Body of pancreas (tissue), 4 donors: Measurements from ENCODE around the gene PEX11A. TPM values are rescaled to one million over a fixed set of nuclear protein-coding genes. Genes with fewer than 3 reads are reported as not detected.

Experiments used
- ATAC-seq: fragments of 150-250 bp; one replicate; pipeline ENCODE4 v1.9.1; 2016
- DNase-seq, 4 donors: peaks; one replicate each; pipeline ENCODE4 v3.0.0-alpha.2; 2019
- H3K27ac ChIP-seq, 4 donors: fragments of 200-600 bp; sonication (generic); 1 replicate in 3 of 4; 2 replicates in 1 of 4; pipeline versions ENCODE4 v1.5.1 to v1.6.1; 2016 to 2019; ENCODE audit warnings: mild to moderate bottlenecking in 1 of 4, mixed read lengths in 1 of 4, moderate library complexity in 1 of 4
- H3K27me3 ChIP-seq, 2 donors: fragments of 200-600 bp; sonication (generic); one replicate each; pipeline ENCODE4 v1.6.0; 2016; ENCODE audit warnings: mild to moderate bottlenecking in 1 of 2
- H3K36me3 ChIP-seq, 2 donors: fragments of 200-600 bp; sonication (generic); replicated peaks in 1 of 2; 2 replicates each; pipeline ENCODE4 v1.5.1; 2016; ENCODE audit warnings: low read depth in 2 of 2; ENCODE audit not compliant: insufficient read depth in 1 of 2
- H3K4me1 ChIP-seq: fragments of 200-600 bp; sonication (generic); one replicate; pipeline ENCODE4 v1.6.0; 2016
- H3K4me3 ChIP-seq, 2 donors: fragments of 200-600 bp; sonication (generic); 1 replicate in 1 of 2; 2 replicates in 1 of 2; pipeline ENCODE4 v1.5.1; 2016 to 2019
- H3K9me3 ChIP-seq, 3 donors: fragments of 200-600 bp; sonication (generic); 1 replicate in 2 of 3; 2 replicates in 1 of 3; pipeline ENCODE4 v1.5.1; 2016
- POLR2A ChIP-seq, 3 donors: fragments of 450-650 bp; IDR thresholded peaks; one replicate each; pipeline ENCODE4 v1.6.1; 2016; ENCODE audit warnings: antibody characterized with exemption in 3 of 3, mild to moderate bottlenecking in 2 of 3
- WGBS, 2 donors: methylation state at CpG; one replicate each; pipeline ENCODE4 v1.1.5; 2017; 5-methylcytosine and 5-hydroxymethylcytosine counted together
- intact Hi-C: fragments of 100-400 bp; cut with DNase I; formaldehyde crosslinking; loops from one replicate; pipeline ENCODE4 v1.15.1; 2023
- total RNA-seq, 2 donors: library from RNA; depleted of rRNA; stranded (reverse); fragments of >200 nt; gene quantifications; one replicate each; pipeline ENCODE4 v1.1.0, GENCODE V29; 2016
- TF ChIP-seq, protein P1 (sequence below), 7 experiments: fragments of 450-650 bp in 4 of 7; fragments of 200-600 bp in 3 of 7; sonication (generic) in 3 of 7; IDR thresholded peaks; one replicate each; pipeline ENCODE4 v1.5.1; 2016 to 2019; ENCODE audit warnings: antibody characterized with exemption in 7 of 7

The PEX11A gene
- total RNA-seq, 2 donors from 2014 or later, result 14.5 to 25.1 TPM

DNA sequence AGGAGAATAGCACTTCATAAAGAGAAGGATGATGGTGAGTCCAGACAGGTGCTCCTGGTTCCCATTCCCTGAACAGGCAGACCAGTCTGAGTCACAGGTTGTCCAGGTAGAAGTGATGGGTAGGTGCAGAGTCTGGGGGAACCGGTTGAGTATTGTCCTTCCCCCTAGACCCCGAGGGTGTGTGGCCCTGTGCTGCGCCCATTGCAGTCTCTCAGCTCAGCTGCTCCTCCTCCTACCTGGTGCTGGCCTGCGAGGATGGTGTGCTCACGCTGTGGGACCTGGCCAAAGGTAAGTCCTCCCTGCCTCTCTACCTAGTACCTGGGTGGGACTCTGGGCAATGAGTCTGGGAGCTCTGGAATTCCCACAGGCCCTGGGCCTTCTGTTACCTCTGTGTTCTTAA, 40.7 kb upstream of the PEX11A start:
- Histone ChIP-seq H3K4me1 (no peaks in the 10 kb centered on the region), H3K27ac (no peak overlapping the region), H3K36me3 (no peaks in the 10 kb centered on the region), H3K27me3 (no peaks in the 10 kb centered on the region), H3K4me3 (no peak overlapping the region), H3K9me3 (no peaks in the 10 kb centered on the region)
- DNase-seq (no peak), ATAC-seq (no peak)
- intact Hi-C loops, result no loop called here
- no peak for TF ChIP-seq POLR2A (IDR thresholded peaks at IDR 0.05)
- TF ChIP-seq, protein P1, sequence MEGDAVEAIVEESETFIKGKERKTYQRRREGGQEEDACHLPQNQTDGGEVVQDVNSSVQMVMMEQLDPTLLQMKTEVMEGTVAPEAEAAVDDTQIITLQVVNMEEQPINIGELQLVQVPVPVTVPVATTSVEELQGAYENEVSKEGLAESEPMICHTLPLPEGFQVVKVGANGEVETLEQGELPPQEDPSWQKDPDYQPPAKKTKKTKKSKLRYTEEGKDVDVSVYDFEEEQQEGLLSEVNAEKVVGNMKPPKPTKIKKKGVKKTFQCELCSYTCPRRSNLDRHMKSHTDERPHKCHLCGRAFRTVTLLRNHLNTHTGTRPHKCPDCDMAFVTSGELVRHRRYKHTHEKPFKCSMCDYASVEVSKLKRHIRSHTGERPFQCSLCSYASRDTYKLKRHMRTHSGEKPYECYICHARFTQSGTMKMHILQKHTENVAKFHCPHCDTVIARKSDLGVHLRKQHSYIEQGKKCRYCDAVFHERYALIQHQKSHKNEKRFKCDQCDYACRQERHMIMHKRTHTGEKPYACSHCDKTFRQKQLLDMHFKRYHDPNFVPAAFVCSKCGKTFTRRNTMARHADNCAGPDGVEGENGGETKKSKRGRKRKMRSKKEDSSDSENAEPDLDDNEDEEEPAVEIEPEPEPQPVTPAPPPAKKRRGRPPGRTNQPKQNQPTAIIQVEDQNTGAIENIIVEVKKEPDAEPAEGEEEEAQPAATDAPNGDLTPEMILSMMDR (IDR thresholded peaks at IDR 0.05), result no peak
- 89 to 92% methylated on average over 4 to 5 of the region's 5 CpGs for WGBS, 2 donors

DNA sequence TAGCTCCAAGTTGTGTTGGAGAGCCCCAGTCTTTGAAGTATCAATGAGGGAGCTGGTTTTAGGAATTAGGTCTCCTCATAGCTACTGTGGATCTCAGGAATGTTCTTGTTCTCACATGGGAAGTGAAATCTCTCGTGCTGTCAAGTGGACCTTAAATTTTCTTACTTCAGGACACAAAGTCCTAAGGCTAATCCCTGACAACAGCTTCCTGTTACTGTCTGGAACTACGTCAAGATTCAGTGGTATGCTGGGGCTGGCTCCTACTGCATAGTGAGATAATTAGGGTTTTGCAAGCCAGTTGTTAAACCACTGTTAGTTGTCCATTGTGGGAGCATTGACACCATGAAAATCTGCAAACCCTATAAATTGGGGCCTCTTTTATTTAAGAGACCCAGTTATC, 37.7 kb upstream of the PEX11A start:
- Histone ChIP-seq H3K36me3 (no peaks in the 10 kb centered on the region), H3K27ac (no peak overlapping the region), H3K4me1 (no peaks in the 10 kb centered on the region), H3K27me3 (no peaks in the 10 kb centered on the region), H3K9me3 (no peaks in the 10 kb centered on the region), H3K4me3 (no peak overlapping the region)
- 61 to 74% methylated on average over 2 of the region's 2 CpGs for WGBS, 2 donors
- intact Hi-C loops, result no loop called here
- DNase-seq (peak in 1 of 4 donors; percentile 12), ATAC-seq (peak; percentile 18)
- TF ChIP-seq POLR2A (IDR thresholded peaks at IDR 0.05), result no peak
- TF ChIP-seq, protein P1 (IDR thresholded peaks at IDR 0.05), result no peak

DNA sequence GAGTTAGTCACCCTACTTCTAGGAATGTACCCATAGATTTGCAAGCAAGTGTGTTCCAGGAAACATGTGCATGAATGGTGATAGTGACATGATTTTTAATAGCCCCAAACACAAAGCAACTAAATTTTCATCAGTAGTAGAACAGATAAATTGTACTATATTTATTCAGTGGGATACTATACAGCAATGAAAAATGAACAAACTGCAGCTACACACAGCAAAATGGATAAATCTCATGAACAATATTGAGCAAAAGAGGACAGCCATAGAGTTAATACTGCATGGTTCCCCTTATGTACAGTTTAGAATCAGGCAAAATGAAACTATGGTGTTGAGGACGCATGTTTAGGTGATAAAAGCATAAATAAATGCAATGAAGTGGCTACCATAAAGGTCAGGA, 34.5 kb upstream of the PEX11A start:
- intact Hi-C loops, result no loop called here
- DNase-seq (no peak), ATAC-seq (no peak)
- Histone ChIP-seq H3K4me3 (no peak overlapping the region), H3K4me1 (no peaks in the 10 kb centered on the region), H3K36me3 (no peaks in the 10 kb centered on the region), H3K9me3 (no peaks in the 10 kb centered on the region), H3K27ac (no peak overlapping the region), H3K27me3 (no peaks in the 10 kb centered on the region)
- WGBS, 2 donors, result 88 to 90% methylated on average over 1 of the region's 1 CpG
- TF ChIP-seq POLR2A (IDR thresholded peaks at IDR 0.05), result no peak
- TF ChIP-seq, protein P1 (IDR thresholded peaks at IDR 0.05), result no peak

DNA sequence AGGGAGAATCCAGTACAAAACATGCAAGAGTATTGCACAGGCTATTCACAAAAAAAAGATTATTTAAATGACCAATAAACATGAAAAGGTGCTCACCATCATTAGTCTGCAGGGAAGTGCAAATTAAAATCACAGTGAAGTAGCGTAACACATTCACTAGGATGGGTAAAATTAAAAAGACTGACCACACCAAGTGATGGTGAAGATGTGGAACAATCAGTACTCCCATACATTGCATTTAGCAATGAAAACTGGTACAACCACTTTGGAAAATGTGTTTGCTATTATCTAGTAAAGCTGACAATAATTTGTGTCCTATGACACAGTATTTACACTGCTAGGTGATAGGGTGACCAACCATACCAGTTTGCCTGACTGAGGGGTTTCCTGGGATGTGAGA, 34.1 kb upstream of the PEX11A start:
- intact Hi-C loops, result no loop called here
- TF ChIP-seq, protein P1 (IDR thresholded peaks at IDR 0.05), result no peak
- no peak for TF ChIP-seq POLR2A (IDR thresholded peaks at IDR 0.05)
- Histone ChIP-seq H3K36me3 (no peaks in the 10 kb centered on the region), H3K4me3 (no peak overlapping the region), H3K9me3 (no peaks in the 10 kb centered on the region), H3K27ac (no peak overlapping the region), H3K4me1 (no peaks in the 10 kb centered on the region), H3K27me3 (no peaks in the 10 kb centered on the region)
- ATAC-seq (no peak), DNase-seq (no peak)
- WGBS, 2 donors, result 86 to 100% methylated on average over 1 of the region's 1 CpG

DNA sequence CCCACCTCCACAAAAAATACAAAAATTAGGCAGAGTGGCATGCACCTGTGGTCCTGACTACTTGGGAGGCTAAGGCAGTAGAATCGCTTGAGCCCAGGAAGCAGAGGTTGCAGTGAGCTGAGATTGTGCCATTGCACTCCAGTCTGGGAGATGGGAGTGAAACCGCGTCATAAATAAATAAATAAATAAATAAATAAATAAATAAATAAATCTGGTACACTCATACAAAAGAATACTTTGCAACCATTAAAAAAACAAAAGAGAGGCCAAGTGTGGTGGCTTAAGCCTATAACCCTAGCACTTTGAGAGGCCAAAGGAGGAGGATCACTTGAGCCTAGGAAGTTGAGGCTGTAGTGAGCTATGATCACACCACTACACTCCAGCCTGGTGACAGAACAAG, 32.5 kb upstream of the PEX11A start:
- no peak overlapping the region for H3K27ac ChIP-seq
- H3K36me3 ChIP-seq, result no peaks in the 10 kb centered on the region
- no peaks in the 10 kb centered on the region for H3K4me1 ChIP-seq
- no peak overlapping the region for H3K4me3 ChIP-seq
- DNase-seq (no peak), ATAC-seq (no peak)
- no peak for TF ChIP-seq POLR2A (IDR thresholded peaks at IDR 0.05)
- TF ChIP-seq, protein P1 (IDR thresholded peaks at IDR 0.05), result no peak
- 75 to 95% methylated on average over 3 of the region's 3 CpGs for WGBS, 2 donors
- no peaks in the 10 kb centered on the region for H3K27me3 ChIP-seq
- H3K9me3 ChIP-seq, result no peaks in the 10 kb centered on the region
- intact Hi-C loops, result no loop called here
